Karpas-422 (cell line): ENCODE results near the gene KSR2. TPM values are rescaled to one million over a fixed set of nuclear protein-coding genes. Genes with fewer than 3 reads are reported as not detected.
"Not testable (repeated sequence)": the region's sequence is repeated elsewhere in the genome, so short reads cannot be mapped to it uniquely, and the experiment has no call there.

Experiments
- DNase-seq: peaks from one replicate; pipeline ENCODE4 v3.0.0-alpha.2; 2015
- H2AFZ ChIP-seq: fragments of 200-600 bp; sonication (generic); 2 replicates; pipeline ENCODE4 v1.6.1; 2014; ENCODE audit warnings: antibody characterized with exemption, low read length, mixed read lengths
- H3K27ac ChIP-seq: fragments of 200-600 bp; sonication (generic); 2 replicates; pipeline ENCODE4 v1.5.1; 2014; ENCODE audit warnings: mild to moderate bottlenecking, low read length, moderate library complexity
- H3K27me3 ChIP-seq: fragments of 200-600 bp; sonication (generic); 2 replicates; pipeline ENCODE4 v1.6.1; 2014; ENCODE audit warnings: low read length, mixed read lengths
- H3K36me3 ChIP-seq: fragments of 200-600 bp; sonication (generic); 2 replicates; pipeline ENCODE4 v1.6.1; 2014; ENCODE audit warnings: low read length, mixed read lengths; ENCODE audit not compliant: insufficient read depth
- H3K4me1 ChIP-seq: fragments of 200-600 bp; sonication (generic); 2 replicates; pipeline ENCODE4 v1.6.1; 2014; ENCODE audit warnings: mild to moderate bottlenecking, low read length, mixed read lengths
- H3K4me2 ChIP-seq: fragments of 200-600 bp; sonication (generic); 2 replicates; pipeline ENCODE4 v1.6.1; 2014; ENCODE audit warnings: low read length, low read depth, mild to moderate bottlenecking; ENCODE audit not compliant: poor library complexity, severe bottlenecking
- H3K4me3 ChIP-seq: fragments of 200-600 bp; sonication (generic); 2 replicates; pipeline ENCODE4 v1.5.1; 2014; ENCODE audit warnings: mild to moderate bottlenecking, antibody characterized with exemption, low read length, mixed read lengths
- H3K79me2 ChIP-seq: fragments of 200-600 bp; sonication (generic); 2 replicates; pipeline ENCODE4 v1.6.1; 2014; ENCODE audit warnings: mild to moderate bottlenecking, low read length, mixed read lengths
- H3K9ac ChIP-seq: fragments of 200-600 bp; sonication (generic); 2 replicates; pipeline ENCODE4 v1.6.0; 2014; ENCODE audit warnings: low read length
- H3K9me2 ChIP-seq: fragments of 200-600 bp; sonication (generic), shearing (Covaris generic); replicated peaks from 2 replicates; pipeline ENCODE4 v1.6.0; 2014; ENCODE audit warnings: mild to moderate bottlenecking, low read length, moderate library complexity; ENCODE audit not compliant: insufficient read depth
- H3K9me3 ChIP-seq: fragments of 300-700, 200-600 bp; sonication (generic); 2 replicates; pipeline ENCODE4 v1.6.1; 2014; ENCODE audit warnings: low read length, mixed read lengths
- H4K20me1 ChIP-seq: fragments of 200-600 bp; sonication (generic); 2 replicates; pipeline ENCODE4 v1.6.1; 2014; ENCODE audit warnings: mild to moderate bottlenecking, antibody characterized with exemption, low read length, low read depth; ENCODE audit not compliant: insufficient read depth
- total RNA-seq: library from RNA; depleted of rRNA; stranded (reverse); fragments of >200 nt; shearing (Covaris generic); gene quantifications from 2 replicates; pipeline ENCODE4 v1.2.3, GENCODE V29; 2014; ENCODE audit warnings: low replicate concordance

The KSR2 gene
- total RNA-seq, 1 experiment from 2014 or later = 0.04 TPM

- no peak overlapping the region for H3K27ac ChIP-seq
- no peak overlapping the region for H3K4me2 ChIP-seq
- H4K20me1 ChIP-seq = no peaks in the 10 kb centered on the region
- no peaks in the 10 kb centered on the region for H3K4me1 ChIP-seq
- H3K27me3 ChIP-seq = no peaks in the 10 kb centered on the region
- H3K79me2 ChIP-seq = no peaks in the 10 kb centered on the region
- H2AFZ ChIP-seq = no peak overlapping the region
- H3K9me2 ChIP-seq = no peaks in the 10 kb centered on the region
- no peaks in the 10 kb centered on the region for H3K36me3 ChIP-seq
- no peak overlapping the region for H3K9ac ChIP-seq
- DNase-seq = no peak
- H3K4me3 ChIP-seq = no peak overlapping the region
- H3K9me3 ChIP-seq = no peaks in the 10 kb centered on the region
Observed at GRCh38 chr12:117750657-117751056, 218.1 kb downstream of the KSR2 start.

GRCh38 chr12:117749431-117749830 lies 219.4 kb downstream of the KSR2 start:
- Histone ChIP-seq H3K79me2 (no peaks in the 10 kb centered on the region), H3K4me3 (no peak overlapping the region), H3K36me3 (no peaks in the 10 kb centered on the region), H3K4me2 (no peak overlapping the region), H4K20me1 (no peaks in the 10 kb centered on the region), H2AFZ (no peak overlapping the region), H3K27me3 (no peaks in the 10 kb centered on the region), H3K4me1 (no peaks in the 10 kb centered on the region), H3K27ac (no peak overlapping the region), H3K9me3 (no peaks in the 10 kb centered on the region), H3K9me2 (no peaks in the 10 kb centered on the region), H3K9ac (no peak overlapping the region)
- DNase-seq = no peak

GRCh38 chr12:117746358-117746757 lies 222.4 kb downstream of the KSR2 start:
- not testable (repeated sequence) for H3K27ac ChIP-seq, H4K20me1 ChIP-seq, H3K9ac ChIP-seq, H2AFZ ChIP-seq, H3K9me3 ChIP-seq, H3K36me3 ChIP-seq, DNase-seq, H3K4me2 ChIP-seq, H3K4me1 ChIP-seq, H3K4me3 ChIP-seq, H3K27me3 ChIP-seq, H3K79me2 ChIP-seq, H3K9me2 ChIP-seq

- Histone ChIP-seq H3K36me3 (no peaks in the 10 kb centered on the region), H3K27ac (no peak overlapping the region), H3K9me2 (no peaks in the 10 kb centered on the region), H3K4me3 (no peak overlapping the region), H4K20me1 (no peaks in the 10 kb centered on the region), H3K79me2 (no peaks in the 10 kb centered on the region), H3K9ac (no peak overlapping the region), H3K4me2 (no peak overlapping the region), H3K4me1 (no peaks in the 10 kb centered on the region), H3K9me3 (no peaks in the 10 kb centered on the region), H2AFZ (no peak overlapping the region), H3K27me3 (no peaks in the 10 kb centered on the region)
- no peak for DNase-seq
Observed at GRCh38 chr12:117744418-117744817, 224.4 kb downstream of the KSR2 start.

GRCh38 chr12:117743761-117744160 lies 225.0 kb downstream of the KSR2 start:
- no peaks in the 10 kb centered on the region for H3K27me3 ChIP-seq
- H3K9me3 ChIP-seq = no peaks in the 10 kb centered on the region
- H3K4me2 ChIP-seq = no peak overlapping the region
- no peaks in the 10 kb centered on the region for H4K20me1 ChIP-seq
- no peak overlapping the region for H3K4me3 ChIP-seq
- no peak overlapping the region for H2AFZ ChIP-seq
- no peaks in the 10 kb centered on the region for H3K4me1 ChIP-seq
- no peak overlapping the region for H3K27ac ChIP-seq
- H3K9me2 ChIP-seq = no peaks in the 10 kb centered on the region
- no peak for DNase-seq
- H3K36me3 ChIP-seq = no peaks in the 10 kb centered on the region
- no peak overlapping the region for H3K9ac ChIP-seq
- no peaks in the 10 kb centered on the region for H3K79me2 ChIP-seq

- Histone ChIP-seq H3K27me3 (no peaks in the 10 kb centered on the region), H3K9me3 (no peaks in the 10 kb centered on the region), H3K9me2 (no peaks in the 10 kb centered on the region), H3K4me1 (no peaks in the 10 kb centered on the region), H3K36me3 (no peaks in the 10 kb centered on the region), H2AFZ (no peak overlapping the region), H3K9ac (no peak overlapping the region), H3K79me2 (no peaks in the 10 kb centered on the region), H3K27ac (no peak overlapping the region), H3K4me2 (no peak overlapping the region), H3K4me3 (no peak overlapping the region), H4K20me1 (no peaks in the 10 kb centered on the region)
- no peak for DNase-seq
Observed at GRCh38 chr12:117742721-117743120, 226.1 kb downstream of the KSR2 start.

GRCh38 chr12:117738233-117738632 lies 230.6 kb downstream of the KSR2 start:
- H2AFZ ChIP-seq = no peak overlapping the region
- H3K4me3 ChIP-seq = no peak overlapping the region
- no peak overlapping the region for H3K9ac ChIP-seq
- no peaks in the 10 kb centered on the region for H3K4me1 ChIP-seq
- no peaks in the 10 kb centered on the region for H3K36me3 ChIP-seq
- no peaks in the 10 kb centered on the region for H4K20me1 ChIP-seq
- no peaks in the 10 kb centered on the region for H3K9me3 ChIP-seq
- H3K4me2 ChIP-seq = no peak overlapping the region
- H3K27ac ChIP-seq = no peak overlapping the region
- H3K27me3 ChIP-seq = no peaks in the 10 kb centered on the region
- H3K79me2 ChIP-seq = no peaks in the 10 kb centered on the region
- H3K9me2 ChIP-seq = no peaks in the 10 kb centered on the region
- DNase-seq = no peak

GRCh38 chr12:117733549-117733805 lies 235.3 kb downstream of the KSR2 start:
- H3K27me3 ChIP-seq = no peaks in the 10 kb centered on the region
- no peaks in the 10 kb centered on the region for H3K36me3 ChIP-seq
- H3K9me2 ChIP-seq = no peaks in the 10 kb centered on the region
- H3K27ac ChIP-seq = no peak overlapping the region
- no peaks in the 10 kb centered on the region for H3K79me2 ChIP-seq
- H3K9ac ChIP-seq = no peak overlapping the region
- DNase-seq = no peak
- H2AFZ ChIP-seq = no peak overlapping the region
- H3K9me3 ChIP-seq = no peaks in the 10 kb centered on the region
- H3K4me2 ChIP-seq = no peak overlapping the region
- H3K4me3 ChIP-seq = no peak overlapping the region
- no peaks in the 10 kb centered on the region for H3K4me1 ChIP-seq
- H4K20me1 ChIP-seq = no peaks in the 10 kb centered on the region

GRCh38 chr12:117732761-117733548 lies 235.8 kb downstream of the KSR2 start:
- Histone ChIP-seq H2AFZ (no peak overlapping the region), H3K4me3 (no peak overlapping the region), H3K9ac (no peak overlapping the region), H3K9me3 (no peaks in the 10 kb centered on the region), H3K36me3 (no peaks in the 10 kb centered on the region), H3K27me3 (no peaks in the 10 kb centered on the region), H3K4me2 (no peak overlapping the region), H3K79me2 (no peaks in the 10 kb centered on the region), H3K27ac (no peak overlapping the region), H4K20me1 (no peaks in the 10 kb centered on the region), H3K4me1 (no peaks in the 10 kb centered on the region), H3K9me2 (no peaks in the 10 kb centered on the region)
- DNase-seq = no peak
